Urothelium cell line (cell line): ENCODE results near the gene S1PR2.
"Not testable (repeated sequence)": the region's sequence is repeated elsewhere in the genome, so short reads cannot be mapped to it uniquely, and the experiment has no call there.

Experiments
- DNase-seq: peaks from one replicate; pipeline ENCODE4 v3.0.0; 2011; ENCODE audit warnings: low spot score, mixed read lengths
- FAIRE-seq: peaks from 2 replicates; lab custom pipeline; 2011; peaks lifted over from hg19 to GRCh38; lab: Jason Lieb, UNC

S1PR2 gene

GRCh38 chr19:10255358-10255757 is 24.2 kb upstream of the S1PR2 start:
- no peak for DNase-seq
- FAIRE-seq = no peak

- DNase-seq (no peak), FAIRE-seq (no peak)
Observed at GRCh38 chr19:10254244-10254643, 23.1 kb upstream of the S1PR2 start.

- DNase-seq (no peak), FAIRE-seq (no peak)
Observed at GRCh38 chr19:10252707-10253106, 21.6 kb upstream of the S1PR2 start.

- FAIRE-seq = no peak
Observed at GRCh38 chr19:10251792-10252694, 20.9 kb upstream of the S1PR2 start, which contains the start of gene MRPL4. Gene MRPL4 (plus strand): TSS chr19:10252214. CDS start chr19:10252254, 40 bp downstream.

GRCh38 chr19:10246511-10246910 is 15.4 kb upstream of the S1PR2 start:
- DNase-seq (no peak), FAIRE-seq (no peak)

More at GRCh38 chr19:10251792-10252694, 20.9 kb upstream of the S1PR2 start, which contains the start of gene MRPL4:
- peak; percentile 91 for DNase-seq

- FAIRE-seq (no peak), DNase-seq (no peak)
Observed at GRCh38 chr19:10245189-10245939, 14.2 kb upstream of the S1PR2 start.

GRCh38 chr19:10243606-10244005 is 12.5 kb upstream of the S1PR2 start:
- no peak for FAIRE-seq

GRCh38 chr19:10241826-10242449 is 10.8 kb upstream of the S1PR2 start:
- DNase-seq, FAIRE-seq: not testable (repeated sequence)

More at GRCh38 chr19:10243606-10244005, 12.5 kb upstream of the S1PR2 start:
- no peak for DNase-seq

GRCh38 chr19:10238172-10238783 is 7.1 kb upstream of the S1PR2 start:
- no peak for FAIRE-seq

GRCh38 chr19:10237702-10238101 is 6.6 kb upstream of the S1PR2 start:
- DNase-seq = no peak
- no peak for FAIRE-seq

More at GRCh38 chr19:10238172-10238783, 7.1 kb upstream of the S1PR2 start:
- DNase-seq = no peak

GRCh38 chr19:10235409-10235808 is 4.3 kb upstream of the S1PR2 start:
- DNase-seq, FAIRE-seq: not testable (repeated sequence)

- FAIRE-seq (no peak), DNase-seq (no peak)
Observed at GRCh38 chr19:10235003-10235402, 3.9 kb upstream of the S1PR2 start.

GRCh38 chr19:10233946-10234345 is 2.8 kb upstream of the S1PR2 start:
- no peak for FAIRE-seq
- no peak for DNase-seq

- no peak for DNase-seq
- FAIRE-seq = no peak
Observed at GRCh38 chr19:10231612-10232228, 589 bp upstream of the S1PR2 start.

- FAIRE-seq = no peak
Observed at GRCh38 chr19:10230173-10230860, 814 bp downstream of the S1PR2 start.

GRCh38 chr19:10228920-10229319 is 2.2 kb downstream of the S1PR2 start:
- no peak for FAIRE-seq
- no peak for DNase-seq

More at GRCh38 chr19:10230173-10230860, 814 bp downstream of the S1PR2 start:
- no peak for DNase-seq

- FAIRE-seq (no peak), DNase-seq (no peak)
Observed at GRCh38 chr19:10228393-10228792, 2.7 kb downstream of the S1PR2 start.

- FAIRE-seq = no peak
- DNase-seq = no peak
Observed at GRCh38 chr19:10227026-10227971, 3.8 kb downstream of the S1PR2 start.
